Panc1 (cell line): ENCODE measurements around the gene PEAK3. TPM values are rescaled to one million over a fixed set of nuclear protein-coding genes. Genes with fewer than 3 reads are reported as not detected.

Experiments
- ATAC-seq: fragments of 200-7000 bp; cut with Tn5 transposase; 2 replicates; pipeline ENCODE4 v1.9.1; 2020; ENCODE audit warnings: mild to moderate bottlenecking, moderate library complexity
- BruUV-seq: library from RNA; stranded (reverse); fragments of 400-500 nt; replicated peaks from 2 replicates; lab custom pipeline; 2021; lab: Mats Ljungman, UMichigan
- CTCF ChIA-PET: fragments of 300-600 bp; sonication (Branson Sonifier 250); formaldehyde crosslinking; loops from one replicate; lab custom pipeline; 2022; ENCODE audit warnings: antibody characterized with exemption; lab: Charles Lee
- POLR2A ChIA-PET: fragments of 300-600 bp; sonication (Branson Sonifier 250); formaldehyde crosslinking; loops from one replicate; lab custom pipeline; 2022; ENCODE audit warnings: antibody characterized with exemption; lab: Charles Lee
- DNase-seq: peaks from one replicate; pipeline ENCODE4 v3.0.0-alpha.2; 2010; ENCODE audit warnings: low read depth, low spot score
- H3K27ac ChIP-seq: 2 replicates; pipeline ENCODE4 v1.5.1; 2011; ENCODE audit warnings: mild to moderate bottlenecking, low read length, inconsistent platforms
- H3K27me3 ChIP-seq: fragments of 200-500 bp; sonication (Bioruptor generic); 2 replicates; pipeline ENCODE4 v1.6.0; 2014; ENCODE audit warnings: low read length, inconsistent platforms; ENCODE audit not compliant: control insufficient read depth, insufficient read depth
- H3K36me3 ChIP-seq: fragments of 200-500 bp; sonication (Bioruptor generic); 2 replicates; pipeline ENCODE4 v1.5.1; 2014; ENCODE audit warnings: inconsistent platforms, mild to moderate bottlenecking, low read length, moderate library complexity; ENCODE audit not compliant: control insufficient read depth, insufficient read depth
- H3K4me1 ChIP-seq: 2 replicates; pipeline ENCODE4 v1.5.1; 2011; ENCODE audit warnings: inconsistent platforms, mild to moderate bottlenecking, low read length, moderate library complexity; ENCODE audit not compliant: control insufficient read depth, insufficient read depth
- H3K4me3 ChIP-seq, 2 experiments: 2 replicates each; pipeline ENCODE4 v1.5.1; 2011 to 2012; ENCODE audit warnings: low read depth in 2 of 2, low read length in 2 of 2, mild to moderate bottlenecking in 2 of 2, inconsistent platforms in 1 of 2, moderate library complexity in 1 of 2
- H3K9me3 ChIP-seq: fragments of 200-500 bp; sonication (Bioruptor generic); 2 replicates; pipeline ENCODE4 v1.5.1; 2014; ENCODE audit warnings: low read depth, mild to moderate bottlenecking, inconsistent platforms, low read length, moderate library complexity; ENCODE audit not compliant: control insufficient read depth, insufficient read depth
- POLR2AphosphoS5 ChIP-seq: IDR thresholded peaks from 2 replicates; pipeline ENCODE4 v1.6.1; 2012; ENCODE audit warnings: mild to moderate bottlenecking, low read depth, low read length, moderate library complexity
- SIN3A ChIP-seq: IDR thresholded peaks from 2 replicates; pipeline ENCODE4 v1.6.1; 2012; ENCODE audit warnings: low read depth, mild to moderate bottlenecking, low read length, moderate library complexity, borderline replicate concordance; ENCODE audit not compliant: insufficient read depth
- TCF7L2 ChIP-seq: IDR thresholded peaks from 2 replicates; pipeline ENCODE4 v1.6.1; 2011; ENCODE audit warnings: mild to moderate bottlenecking, low read depth, low read length, inconsistent platforms
- in situ Hi-C: cut with HindIII; loops from 2 replicates; pipeline ENCODE4 v1.10.0; 2016; ENCODE audit warnings: low sequenced_read_pairs, low pct_unique_long_range_greater_than_20kb
- intact Hi-C: fragments of 100-400 bp; cut with micrococcal nuclease; formaldehyde crosslinking; loops from one replicate; pipeline ENCODE4 v1.10.0; 2022; ENCODE audit not compliant: unreplicated experiment
- total RNA-seq: library from RNA; stranded (reverse); gene quantifications from one replicate; pipeline ENCODE4 v1.2.1, GENCODE V29; 2021; ENCODE audit not compliant: unreplicated experiment
- TF ChIP-seq, protein P1 (sequence below), 2 experiments: IDR thresholded peaks; 2 replicates each; pipeline ENCODE4 v1.6.1; 2011 to 2012; ENCODE audit warnings: low read depth in 2 of 2, control low read depth in 1 of 2, low read length in 1 of 2, mild to moderate bottlenecking in 1 of 2, moderate library complexity in 1 of 2; ENCODE audit not compliant: insufficient read depth in 1 of 2
- TF ChIP-seq, protein P2 (sequence below): fragments of 450-650 bp; IDR thresholded peaks from 2 replicates; pipeline ENCODE4 v1.5.1; 2017; ENCODE audit warnings: mild to moderate bottlenecking

The PEAK3 gene
- total RNA-seq, 1 experiment from 2014 or later = not detected

DNA sequence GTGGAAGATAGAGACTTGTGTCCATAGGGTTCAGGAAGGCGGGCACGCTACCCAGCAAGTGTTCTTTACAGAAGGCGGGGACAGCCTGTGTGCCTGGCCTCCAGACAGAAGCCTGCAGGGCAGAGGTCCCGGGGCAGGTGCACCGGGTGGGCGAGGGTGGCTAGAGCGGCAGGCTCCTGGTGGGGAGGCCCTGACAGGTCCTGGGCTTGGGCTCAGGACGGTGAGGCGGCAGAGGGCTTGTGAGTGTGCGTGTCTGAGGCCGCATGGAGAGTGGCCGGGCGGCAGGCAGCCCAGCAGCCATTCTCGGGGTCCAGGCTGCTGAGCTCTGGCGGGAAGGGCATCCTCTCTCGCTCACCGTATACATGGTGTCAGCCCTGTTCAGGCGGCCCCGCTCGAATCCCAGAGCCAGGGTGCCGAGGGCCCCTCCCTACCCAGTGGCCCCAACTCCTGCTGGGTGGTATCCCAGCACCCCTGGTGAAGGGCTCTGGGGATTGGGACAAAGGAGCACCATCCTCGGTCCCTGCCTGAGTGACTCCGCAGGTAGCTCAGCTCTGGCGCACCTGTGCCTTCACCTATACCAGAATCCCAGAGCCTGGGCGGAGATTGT, 35.9 kb downstream of the PEAK3 start:
- BruUV-seq = no TSS peak
- in situ Hi-C loops (no loop called here), intact Hi-C loops (no loop called here)
- no peak overlapping the region for H3K4me3 ChIP-seq
- no peaks in the 10 kb centered on the region for H3K27me3 ChIP-seq
- ChIA-PET CTCF (no interaction called here), POLR2A (no interaction called here)
- ATAC-seq = no peak
- H3K4me1 ChIP-seq = peaks cover 18% of the 10 kb centered on the region
- TF ChIP-seq, protein P1, sequence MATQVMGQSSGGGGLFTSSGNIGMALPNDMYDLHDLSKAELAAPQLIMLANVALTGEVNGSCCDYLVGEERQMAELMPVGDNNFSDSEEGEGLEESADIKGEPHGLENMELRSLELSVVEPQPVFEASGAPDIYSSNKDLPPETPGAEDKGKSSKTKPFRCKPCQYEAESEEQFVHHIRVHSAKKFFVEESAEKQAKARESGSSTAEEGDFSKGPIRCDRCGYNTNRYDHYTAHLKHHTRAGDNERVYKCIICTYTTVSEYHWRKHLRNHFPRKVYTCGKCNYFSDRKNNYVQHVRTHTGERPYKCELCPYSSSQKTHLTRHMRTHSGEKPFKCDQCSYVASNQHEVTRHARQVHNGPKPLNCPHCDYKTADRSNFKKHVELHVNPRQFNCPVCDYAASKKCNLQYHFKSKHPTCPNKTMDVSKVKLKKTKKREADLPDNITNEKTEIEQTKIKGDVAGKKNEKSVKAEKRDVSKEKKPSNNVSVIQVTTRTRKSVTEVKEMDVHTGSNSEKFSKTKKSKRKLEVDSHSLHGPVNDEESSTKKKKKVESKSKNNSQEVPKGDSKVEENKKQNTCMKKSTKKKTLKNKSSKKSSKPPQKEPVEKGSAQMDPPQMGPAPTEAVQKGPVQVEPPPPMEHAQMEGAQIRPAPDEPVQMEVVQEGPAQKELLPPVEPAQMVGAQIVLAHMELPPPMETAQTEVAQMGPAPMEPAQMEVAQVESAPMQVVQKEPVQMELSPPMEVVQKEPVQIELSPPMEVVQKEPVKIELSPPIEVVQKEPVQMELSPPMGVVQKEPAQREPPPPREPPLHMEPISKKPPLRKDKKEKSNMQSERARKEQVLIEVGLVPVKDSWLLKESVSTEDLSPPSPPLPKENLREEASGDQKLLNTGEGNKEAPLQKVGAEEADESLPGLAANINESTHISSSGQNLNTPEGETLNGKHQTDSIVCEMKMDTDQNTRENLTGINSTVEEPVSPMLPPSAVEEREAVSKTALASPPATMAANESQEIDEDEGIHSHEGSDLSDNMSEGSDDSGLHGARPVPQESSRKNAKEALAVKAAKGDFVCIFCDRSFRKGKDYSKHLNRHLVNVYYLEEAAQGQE (IDR thresholded peaks at IDR 0.05; ENCODE audit: insufficient read depth in 1 of 2, low read depth in 2 of 2, low read length in 1 of 2) = no peak
- no peak for TF ChIP-seq TCF7L2
- no peak for TF ChIP-seq POLR2AphosphoS5
- TF ChIP-seq, protein P2, sequence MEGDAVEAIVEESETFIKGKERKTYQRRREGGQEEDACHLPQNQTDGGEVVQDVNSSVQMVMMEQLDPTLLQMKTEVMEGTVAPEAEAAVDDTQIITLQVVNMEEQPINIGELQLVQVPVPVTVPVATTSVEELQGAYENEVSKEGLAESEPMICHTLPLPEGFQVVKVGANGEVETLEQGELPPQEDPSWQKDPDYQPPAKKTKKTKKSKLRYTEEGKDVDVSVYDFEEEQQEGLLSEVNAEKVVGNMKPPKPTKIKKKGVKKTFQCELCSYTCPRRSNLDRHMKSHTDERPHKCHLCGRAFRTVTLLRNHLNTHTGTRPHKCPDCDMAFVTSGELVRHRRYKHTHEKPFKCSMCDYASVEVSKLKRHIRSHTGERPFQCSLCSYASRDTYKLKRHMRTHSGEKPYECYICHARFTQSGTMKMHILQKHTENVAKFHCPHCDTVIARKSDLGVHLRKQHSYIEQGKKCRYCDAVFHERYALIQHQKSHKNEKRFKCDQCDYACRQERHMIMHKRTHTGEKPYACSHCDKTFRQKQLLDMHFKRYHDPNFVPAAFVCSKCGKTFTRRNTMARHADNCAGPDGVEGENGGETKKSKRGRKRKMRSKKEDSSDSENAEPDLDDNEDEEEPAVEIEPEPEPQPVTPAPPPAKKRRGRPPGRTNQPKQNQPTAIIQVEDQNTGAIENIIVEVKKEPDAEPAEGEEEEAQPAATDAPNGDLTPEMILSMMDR = no peak
- no peak for TF ChIP-seq SIN3A
- no peak overlapping the region for H3K27ac ChIP-seq
- DNase-seq = no peak
- H3K9me3 ChIP-seq = no peaks in the 10 kb centered on the region
- H3K36me3 ChIP-seq = no peaks in the 10 kb centered on the region

DNA sequence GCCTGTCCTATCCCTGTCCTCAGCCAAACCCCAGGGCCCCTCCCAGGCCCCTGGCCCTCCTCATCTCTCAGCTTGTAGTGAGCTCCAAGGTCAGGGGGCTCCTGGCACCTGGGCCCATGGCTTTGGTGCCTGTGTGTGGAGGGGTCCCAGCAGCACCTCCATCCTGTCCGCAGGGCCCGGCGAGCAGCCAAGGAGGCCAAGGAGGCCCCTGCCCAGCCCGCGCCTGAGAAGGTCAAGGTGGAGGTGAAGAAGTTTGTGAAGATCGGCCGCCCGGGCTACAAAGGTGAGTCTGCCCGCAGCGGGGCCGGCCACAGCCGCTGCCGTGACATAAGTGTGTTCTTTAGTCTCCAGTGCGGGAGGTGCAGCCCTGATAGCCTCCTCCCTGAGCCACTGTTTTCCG, 36.7 kb downstream of the PEAK3 start:
- ChIA-PET POLR2A (no interaction called here), CTCF (no interaction called here)
- Histone ChIP-seq H3K4me1 (peaks cover 26% of the 10 kb centered on the region), H3K9me3 (no peaks in the 10 kb centered on the region), H3K4me3 (no peak overlapping the region), H3K27ac (no peak overlapping the region), H3K27me3 (no peaks in the 10 kb centered on the region), H3K36me3 (no peaks in the 10 kb centered on the region)
- in situ Hi-C loops = no loop called here
- DNase-seq = no peak
- no TSS peak for BruUV-seq
- intact Hi-C loops = no loop called here
- TF ChIP-seq, protein P2 = no peak
- TF ChIP-seq TCF7L2 (no peak), POLR2AphosphoS5 (no peak), SIN3A (no peak)
- TF ChIP-seq, protein P1 (IDR thresholded peaks at IDR 0.05; ENCODE audit: insufficient read depth in 1 of 2, low read depth in 2 of 2, low read length in 1 of 2) = no peak
- ATAC-seq = no peak
